OCI-M2 (cell line): ENCODE data around the gene TMEM164.
"Not testable (repeated sequence)": the region's sequence is repeated elsewhere in the genome, so short reads cannot be mapped to it uniquely, and the experiment has no call there.

Experiments
- DNase-seq: peaks from one replicate; lab custom pipeline; 2025; ENCODE audit not compliant: unreplicated experiment; lab: John Stamatoyannopoulos, UW

The TMEM164 gene

DNA sequence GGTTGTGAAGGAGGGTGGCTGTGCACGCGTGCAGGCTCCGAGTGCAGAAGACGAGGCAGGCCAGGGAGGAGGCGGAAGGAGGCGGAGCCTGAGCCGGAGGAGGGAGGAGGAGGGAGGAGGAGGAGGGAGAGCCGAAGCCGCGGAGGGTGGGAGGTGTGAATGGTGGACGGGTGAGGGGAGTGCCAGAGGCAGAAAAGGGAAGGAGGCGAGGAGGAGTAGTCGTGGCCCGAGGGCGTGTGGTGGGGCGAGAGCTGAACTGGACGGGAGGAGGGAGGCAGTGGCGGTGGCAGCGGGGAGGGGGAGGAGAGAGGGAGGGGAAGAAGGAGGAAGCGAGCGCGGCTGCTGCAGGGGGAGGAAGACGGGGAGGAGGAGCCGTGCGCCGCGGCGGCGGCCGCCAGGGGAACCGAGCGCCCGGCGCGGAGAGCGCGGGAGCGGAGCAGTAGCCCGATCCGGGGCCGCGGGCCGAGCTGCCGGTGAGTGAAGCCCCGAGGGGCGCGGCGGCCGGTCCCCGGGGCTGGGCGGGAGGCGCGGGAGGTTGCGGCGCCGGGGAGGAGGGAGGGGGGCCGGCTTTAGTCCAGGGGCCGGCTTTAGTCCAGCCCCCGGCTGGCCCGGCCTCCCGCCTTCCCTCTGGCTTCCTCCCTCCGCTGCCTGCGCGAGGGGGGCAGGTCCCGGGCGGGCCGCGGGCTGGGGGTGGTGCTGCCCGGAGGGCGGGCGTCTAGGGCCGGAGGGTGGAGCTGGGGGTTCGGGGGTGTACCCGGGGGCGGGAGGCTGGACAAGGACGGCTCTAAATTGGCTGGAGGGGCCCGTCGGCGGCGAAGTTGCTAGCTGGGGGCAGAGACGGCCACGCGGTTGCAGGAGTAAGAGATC, at the start of gene TMEM164:
Gene TMEM164 (plus strand): TSS at position 815 of the 867 bp plus-strand sequence. CDS start 661 bp downstream, outside the sequence.
- DNase-seq = no peak

DNA sequence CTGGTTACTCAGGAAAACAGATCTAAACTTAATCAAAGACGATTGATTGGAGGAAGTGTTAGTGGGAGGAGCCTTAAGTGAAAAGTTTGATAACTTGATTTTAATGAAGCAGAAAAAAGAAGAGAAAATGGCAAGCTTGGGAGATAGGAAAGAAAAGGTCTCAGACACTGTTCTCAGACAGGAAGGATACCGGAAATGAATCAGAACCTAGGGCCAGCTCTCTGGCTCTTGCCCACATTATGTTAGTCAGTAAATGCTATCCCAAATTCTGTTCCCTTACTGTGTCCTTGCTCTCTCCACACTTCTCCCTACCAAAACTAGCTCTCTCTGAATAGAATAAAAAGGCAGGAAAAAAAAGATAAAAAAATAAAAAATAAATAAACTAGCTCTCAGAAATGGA, 48.6 kb upstream of the TMEM164 start:
- no peak for DNase-seq

DNA sequence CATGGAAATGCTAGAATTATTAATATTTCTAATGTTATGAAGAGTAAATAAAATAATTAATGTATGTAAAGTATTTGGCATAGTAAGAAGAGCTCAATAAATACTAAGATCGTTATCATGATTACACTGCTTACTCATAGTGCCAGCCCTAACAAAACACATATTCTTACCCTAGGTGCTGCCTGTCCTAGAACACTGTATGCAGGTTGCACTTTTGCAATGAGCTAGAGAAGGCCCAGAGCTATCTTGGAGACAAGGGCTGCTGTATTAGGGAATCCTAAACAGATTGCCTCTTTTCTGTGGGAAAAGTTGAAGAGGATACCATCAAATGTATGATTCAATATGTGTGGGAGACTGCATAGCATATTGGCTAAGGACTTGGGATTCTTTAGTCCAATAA, 48.0 kb upstream of the TMEM164 start:
- DNase-seq = no peak

DNA sequence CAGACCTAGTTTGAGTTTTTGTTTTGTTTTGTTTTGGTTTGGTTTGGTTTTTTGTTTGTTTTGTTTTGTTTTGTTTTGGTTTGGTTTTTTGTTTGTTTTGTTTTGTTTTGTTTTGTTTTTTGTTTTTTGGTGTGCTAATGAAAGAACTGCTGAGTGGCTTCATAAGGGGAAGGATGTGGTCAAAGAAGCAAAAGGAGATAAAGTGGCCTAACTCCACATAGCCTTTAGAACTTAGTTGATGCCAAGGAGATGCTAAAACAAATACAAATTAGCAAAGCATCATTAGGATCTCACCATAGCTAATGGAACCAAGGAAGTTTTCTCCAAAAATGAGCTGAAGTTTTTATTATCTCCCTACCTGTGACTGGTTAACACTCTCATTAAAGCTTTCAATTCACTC, 44.6 kb upstream of the TMEM164 start:
- no peak for DNase-seq

DNA sequence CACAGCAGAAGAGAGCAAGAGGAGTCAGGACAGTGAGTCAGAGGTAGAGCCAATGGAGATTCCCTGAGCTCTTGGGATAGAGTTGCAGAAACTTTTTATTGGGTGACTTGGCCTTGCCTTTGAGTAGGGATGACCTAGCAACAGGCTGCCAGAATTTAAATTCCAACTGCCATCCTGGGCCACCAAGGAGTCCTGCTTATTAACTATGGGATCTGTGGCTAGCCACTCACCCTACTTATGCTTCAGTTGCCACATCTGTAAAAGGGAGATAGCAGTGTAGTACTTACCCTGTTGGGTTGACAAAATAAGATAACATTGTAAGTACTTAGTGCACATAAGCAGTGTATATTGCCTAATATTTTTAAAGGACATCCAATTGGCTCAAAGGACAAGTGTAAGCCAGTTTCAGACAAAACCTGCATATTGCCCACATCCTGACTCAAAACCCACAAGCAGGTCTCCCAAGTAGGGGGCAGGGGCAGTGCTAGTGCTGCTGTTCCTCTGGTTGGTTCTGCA, 43.5 kb upstream of the TMEM164 start:
- DNase-seq = peak; percentile 30

DNA sequence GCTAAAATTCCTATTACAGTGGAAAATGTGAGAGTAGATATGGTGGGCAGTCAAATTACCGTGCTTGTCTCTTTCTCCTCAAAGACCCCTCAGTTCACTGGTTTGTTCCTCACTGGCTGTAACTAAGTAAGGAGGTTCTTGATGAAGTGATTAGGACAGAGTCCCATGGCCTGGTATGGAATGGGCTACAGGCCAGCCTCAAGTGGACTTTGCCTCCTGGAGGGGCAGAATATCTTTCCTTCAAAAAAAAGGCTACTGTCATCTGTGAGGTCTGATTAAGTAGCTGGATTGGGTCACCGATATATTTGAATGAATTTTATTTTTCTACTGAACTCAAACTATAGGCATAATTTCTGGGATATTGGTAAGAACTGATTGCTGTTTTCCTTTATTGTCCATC, 38.5 kb upstream of the TMEM164 start:
- no peak for DNase-seq

DNA sequence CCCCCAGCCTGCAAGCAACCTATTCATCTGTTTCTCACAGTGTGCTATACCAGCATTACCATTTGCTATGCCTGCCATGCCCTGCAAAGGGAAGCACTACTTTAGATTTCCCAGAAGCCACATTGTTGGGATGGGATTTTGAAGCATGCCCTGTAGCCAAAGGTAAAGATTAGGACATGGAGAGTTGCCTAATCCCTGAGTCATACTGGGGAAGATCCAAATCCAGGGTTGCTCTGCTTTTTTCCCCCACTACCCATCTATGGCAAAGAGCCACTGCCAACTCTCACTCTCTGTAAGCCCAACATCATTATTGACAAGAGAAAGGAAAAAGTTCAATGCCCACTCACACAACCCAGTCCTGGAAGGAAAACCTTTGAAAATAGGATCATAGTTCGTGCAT, 36.7 kb upstream of the TMEM164 start:
- DNase-seq = no peak

DNA sequence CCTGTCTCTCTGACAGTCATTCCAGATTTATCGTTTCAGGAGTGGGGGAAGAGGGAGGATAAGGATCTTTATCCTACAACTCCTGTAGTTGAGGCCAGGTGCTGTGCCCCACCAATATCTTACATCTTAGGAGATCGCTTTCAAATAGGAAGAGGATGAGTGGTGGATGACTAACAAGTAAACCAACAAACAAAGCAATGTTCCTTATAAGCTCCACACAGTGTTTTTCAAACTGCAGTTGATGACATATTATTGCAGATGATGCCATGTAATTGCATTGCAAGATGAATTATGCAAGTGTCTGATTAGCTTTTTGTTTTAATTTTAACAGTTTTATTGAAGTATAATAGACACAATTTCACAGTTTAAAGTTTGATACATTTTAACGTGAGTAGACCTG, 35.8 kb upstream of the TMEM164 start:
- DNase-seq = no peak

DNA sequence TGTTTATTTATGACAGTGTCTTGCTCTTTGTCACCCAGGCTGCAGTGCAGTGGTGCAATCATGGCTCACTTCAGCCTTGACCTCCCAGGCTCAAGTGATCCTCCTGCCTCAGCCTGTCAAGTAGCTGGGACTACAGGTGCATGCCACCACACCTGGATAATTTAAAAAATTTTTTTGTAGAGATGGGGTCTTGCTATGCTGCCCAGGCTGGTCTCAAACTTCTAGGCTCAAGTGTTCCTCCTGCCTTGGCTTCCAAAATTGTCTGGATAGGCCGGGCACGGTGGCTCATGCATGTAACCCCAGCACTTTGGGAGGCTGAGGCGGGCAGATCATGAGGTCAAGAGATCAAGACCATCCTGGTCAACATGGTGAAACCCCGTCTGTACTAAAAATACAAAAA, 32.1 kb upstream of the TMEM164 start:
- DNase-seq = not testable (repeated sequence)

DNA sequence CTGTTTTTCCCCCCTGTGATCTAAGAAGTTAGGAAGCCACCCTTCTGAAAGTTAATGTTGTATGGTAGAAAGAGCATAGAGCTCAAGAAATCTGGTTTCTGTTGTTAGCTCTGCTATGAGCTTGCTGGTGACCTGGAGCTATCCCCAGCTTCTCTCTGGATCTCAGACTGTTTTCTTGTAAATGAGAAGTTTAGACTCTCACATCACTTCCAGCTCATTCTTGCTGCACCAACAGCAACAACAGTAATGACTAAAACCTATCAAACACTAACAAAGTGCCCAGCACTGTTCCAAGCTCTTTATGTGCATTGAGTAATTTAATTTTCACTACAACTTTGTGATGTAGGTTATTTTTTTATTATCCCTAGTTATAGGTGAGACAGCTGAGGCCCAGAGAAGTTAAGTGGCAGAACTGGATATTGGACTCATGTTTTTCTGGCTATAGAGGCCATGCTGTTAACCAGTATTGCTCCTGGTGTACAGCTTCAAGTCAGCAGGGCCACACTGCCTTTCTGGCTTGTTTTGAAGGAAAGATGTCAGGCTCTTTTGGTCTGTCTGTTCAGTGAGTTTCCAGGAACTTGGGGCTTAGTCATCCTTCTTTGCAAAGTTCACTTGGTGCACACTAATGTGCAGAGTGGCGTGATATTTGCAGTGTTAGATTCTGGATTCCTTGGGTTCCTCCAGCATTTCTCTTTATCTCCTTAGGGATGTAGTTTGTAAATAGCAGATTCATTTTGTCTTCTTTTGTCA, 27.8 kb upstream of the TMEM164 start:
- DNase-seq = no peak

DNA sequence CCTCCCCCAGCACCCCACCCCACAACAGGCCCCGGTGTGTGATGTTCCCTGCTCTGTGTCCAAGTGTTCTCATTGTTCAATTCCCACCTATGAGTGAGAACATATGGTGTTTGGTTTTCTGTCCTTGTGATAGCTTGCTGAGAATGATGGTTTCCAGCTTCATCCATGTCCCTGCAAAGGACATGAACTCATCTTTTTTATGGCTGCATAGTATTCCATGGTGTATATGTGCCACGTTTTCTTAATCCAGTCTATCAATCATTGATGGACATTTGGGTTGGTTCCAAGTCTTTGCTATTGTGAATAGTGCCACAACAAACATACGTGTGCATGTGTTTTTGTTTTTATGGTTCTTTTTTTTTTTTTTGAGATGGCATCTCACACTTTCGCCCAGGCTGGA, 17.7 kb upstream of the TMEM164 start:
- DNase-seq = not testable (repeated sequence)

DNA sequence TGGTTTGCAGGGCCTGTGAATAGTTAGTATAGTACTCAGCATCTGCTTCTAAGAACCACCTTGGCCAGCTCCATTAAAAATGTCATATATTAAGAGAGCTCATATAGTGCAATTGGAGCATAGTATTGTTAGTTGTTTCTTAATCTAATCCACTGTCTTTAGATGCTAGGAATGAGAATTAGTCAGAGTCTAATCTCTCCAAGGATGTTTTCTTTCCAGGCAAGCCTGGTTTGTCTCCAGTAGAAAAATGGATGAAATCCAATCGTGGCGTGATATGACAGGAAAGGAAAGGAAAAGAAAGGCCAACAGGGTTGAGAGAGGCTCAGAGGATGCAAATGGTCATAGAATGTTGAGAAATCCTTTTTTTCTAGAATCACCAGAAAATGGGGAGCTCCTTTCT, 15.0 kb upstream of the TMEM164 start:
- DNase-seq = no peak

DNA sequence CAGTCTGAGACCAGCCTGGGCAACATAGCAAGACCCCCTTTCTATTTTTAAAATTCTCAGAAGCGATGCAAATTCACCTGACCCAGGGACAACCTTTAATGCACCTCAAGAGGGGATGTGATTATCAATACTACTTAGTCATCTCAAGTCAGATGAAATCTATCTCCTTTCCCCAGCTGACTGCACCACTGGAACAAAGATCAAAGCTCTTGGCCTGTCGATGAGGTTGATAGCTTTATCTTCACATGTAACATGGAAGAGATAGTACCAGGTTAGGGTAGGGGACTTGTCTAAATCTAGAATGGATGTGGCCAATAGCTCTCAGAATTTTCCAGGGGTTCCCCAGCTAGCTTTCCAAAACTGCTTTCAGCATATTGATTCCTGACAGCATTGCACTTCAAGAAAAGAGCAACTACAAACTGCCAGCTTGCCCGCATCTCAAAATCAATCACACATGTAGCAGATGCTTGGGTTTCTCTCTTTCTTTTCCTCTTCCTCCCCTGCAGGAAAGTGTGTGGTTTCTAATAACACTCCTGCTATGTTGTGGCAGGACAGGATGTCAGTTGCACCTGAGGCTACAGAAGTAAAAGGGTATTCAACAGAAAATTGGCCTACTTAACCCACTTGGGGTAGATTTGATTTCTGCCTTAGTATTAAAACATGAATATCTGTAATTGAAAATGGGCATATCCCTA, 12.2 kb upstream of the TMEM164 start:
- DNase-seq = no peak

DNA sequence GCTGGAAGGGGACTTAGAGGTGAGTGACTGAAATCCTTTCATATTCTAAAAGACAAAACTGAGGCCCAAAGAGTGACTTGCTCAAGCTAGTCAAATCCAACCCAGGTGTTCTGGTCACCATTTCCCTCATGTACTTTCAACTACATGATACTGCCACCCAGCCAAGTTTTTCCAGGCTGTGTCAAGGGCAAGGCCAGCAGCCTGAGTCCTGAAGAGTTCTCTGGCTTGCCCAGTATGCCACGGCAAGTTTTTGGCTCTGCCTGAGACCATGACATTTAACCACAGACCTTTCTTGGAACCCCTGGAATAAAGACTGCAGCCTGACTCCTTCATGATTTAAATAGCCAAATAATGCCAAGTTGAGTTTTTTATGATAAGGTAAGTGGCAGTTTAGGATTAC, 10.7 kb upstream of the TMEM164 start:
- no peak for DNase-seq

DNA sequence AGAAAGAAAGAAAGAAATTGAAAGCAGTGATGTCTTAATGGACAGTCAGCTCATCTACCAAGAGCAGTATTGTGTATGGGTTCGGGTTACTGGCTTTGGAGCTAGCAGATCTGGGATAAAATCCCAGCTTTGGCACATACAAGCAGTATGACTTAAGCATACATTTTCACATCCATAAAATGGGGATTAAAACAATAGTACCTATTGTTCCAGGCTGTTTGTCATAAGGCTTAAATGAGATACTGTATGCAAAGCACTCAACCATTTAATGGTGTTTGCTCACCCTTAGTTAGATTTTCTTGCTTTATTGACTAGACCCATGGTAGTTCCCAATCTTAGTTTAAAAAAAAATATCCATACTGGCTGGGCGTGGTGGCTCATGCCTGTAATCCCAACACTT, 7.8 kb upstream of the TMEM164 start:
- DNase-seq = no peak

DNA sequence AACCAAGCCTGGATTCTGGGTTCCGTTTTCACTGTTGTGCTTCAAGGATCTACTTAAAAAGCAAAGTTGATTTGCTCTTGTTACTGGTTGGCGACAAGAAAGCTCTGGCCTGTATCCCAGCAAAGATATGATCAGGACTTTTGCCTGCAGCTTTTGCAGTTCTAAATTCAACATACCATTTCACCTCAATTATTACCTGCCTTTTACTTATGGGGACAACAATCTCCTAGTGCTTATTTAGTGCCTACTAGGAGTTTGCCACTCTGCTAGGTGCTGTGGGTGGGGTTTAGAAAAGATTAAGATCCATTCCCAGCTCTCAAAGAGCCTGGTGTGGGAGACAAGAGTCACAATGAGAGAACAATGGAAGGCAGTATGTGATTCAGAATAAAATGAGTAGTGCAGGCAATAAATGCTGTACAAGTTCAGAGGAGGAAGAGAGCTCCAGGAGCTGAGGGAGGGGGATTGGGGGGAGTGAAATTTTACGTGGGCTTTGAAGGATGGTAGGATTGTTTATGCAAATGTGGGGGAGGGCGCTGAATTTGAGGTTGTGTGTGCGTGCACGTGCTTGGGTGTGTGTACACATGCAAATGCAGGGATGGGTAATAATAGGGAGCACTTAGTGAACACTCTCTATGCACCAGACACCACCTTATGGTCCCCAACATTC, 5.0 kb upstream of the TMEM164 start:
- no peak for DNase-seq

DNA sequence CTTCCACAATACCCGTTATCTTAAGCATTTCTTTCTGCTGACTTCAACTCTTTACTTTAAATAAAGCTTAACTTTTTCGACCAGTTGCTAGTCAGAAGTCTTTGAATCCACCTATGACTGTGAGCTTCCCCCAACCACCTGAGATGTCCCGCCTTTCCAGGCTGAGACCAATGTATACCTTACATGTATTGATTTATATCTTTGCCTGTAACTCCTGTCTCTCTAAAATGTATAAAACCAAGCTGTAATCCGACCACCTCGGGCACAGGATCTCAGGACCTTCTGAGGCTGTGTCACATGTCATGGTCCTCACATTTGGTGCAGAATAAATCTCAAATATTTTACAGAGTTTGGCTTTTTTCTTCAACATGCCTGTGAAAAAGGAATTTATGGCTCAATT, 2.9 kb upstream of the TMEM164 start:
- no peak for DNase-seq

DNA sequence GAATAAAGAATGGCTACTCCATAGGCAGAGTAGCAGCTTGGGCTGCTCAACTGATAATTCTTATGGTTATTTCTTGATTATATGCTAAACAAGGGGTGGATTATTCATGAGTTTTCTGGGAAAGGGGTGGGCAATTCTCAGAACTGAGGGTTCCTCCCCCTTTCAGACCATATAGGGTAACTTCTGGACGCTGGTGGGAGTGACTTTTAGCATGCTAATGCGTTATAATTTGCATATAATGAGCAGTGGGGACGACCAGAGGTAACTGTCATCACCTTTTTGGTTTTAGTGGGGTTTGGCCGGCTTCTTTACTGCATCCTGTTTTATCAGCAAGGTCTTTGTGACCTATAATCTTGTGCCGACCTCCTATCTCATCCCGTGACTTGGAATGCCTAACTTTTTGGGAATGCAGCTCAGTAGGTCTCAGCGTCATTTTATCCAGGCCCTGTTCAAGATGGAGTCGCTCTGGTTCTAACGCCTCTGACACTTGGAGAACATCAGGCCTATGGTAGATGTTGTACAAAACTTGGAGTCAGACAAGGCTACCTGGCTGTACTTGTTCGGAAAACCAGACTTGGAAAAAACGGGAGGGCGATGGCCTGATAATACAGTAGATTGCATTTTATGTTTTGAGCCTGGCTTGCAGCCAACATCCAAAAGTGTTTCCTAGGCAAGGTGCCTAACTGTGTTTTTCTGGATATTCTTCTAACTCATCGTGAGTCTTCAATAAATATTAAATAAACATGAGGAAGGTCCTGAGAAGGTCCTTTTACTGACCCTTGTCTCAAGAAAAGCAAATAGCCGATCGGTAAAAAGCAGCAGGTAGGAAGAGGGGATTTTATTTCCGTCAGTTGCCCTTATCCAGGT, 1.8 kb upstream of the TMEM164 start:
- DNase-seq = no peak

DNA sequence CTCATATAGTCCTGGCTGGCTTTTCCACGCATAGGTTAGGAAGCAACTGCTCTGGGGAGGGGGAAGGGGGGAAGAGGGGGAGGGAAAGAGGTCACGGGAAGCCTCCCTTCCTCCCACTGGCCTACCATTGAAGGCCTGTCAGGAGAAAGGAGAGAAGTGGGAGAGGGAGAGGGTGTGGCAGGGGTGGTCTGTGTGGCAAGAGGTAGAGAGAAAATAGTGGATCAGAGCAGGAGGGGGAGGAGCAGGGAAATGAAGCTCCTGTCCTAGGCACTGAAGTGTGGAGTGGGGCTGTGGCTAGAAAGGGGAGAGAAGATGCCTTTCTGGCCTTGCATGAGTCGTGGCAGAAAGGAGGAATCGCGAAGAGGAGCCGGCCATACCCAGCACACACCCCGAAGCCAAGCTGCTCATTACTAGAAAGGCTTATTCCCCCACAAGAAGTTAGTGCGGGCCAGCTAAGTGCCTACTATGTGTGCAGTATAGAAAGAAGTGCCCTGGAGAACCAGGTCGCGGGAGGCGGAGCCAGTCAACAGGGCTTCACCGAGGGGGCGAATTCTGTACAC, 1.1 kb upstream of the TMEM164 start:
- DNase-seq = no peak
